Stimulated activated CD8-positive, alpha-beta memory T cell treated with anti-CD3 and anti-CD28 coated beads, Interleukin-12 subunit alpha, Interleukin-12 subunit beta, amount 100 ng/mL, for 4 hours (primary cell): ENCODE results near the gene CLTCL1.
"Not testable (repeated sequence)": the region's sequence is repeated elsewhere in the genome, so short reads cannot be mapped to it uniquely, and the experiment has no call there.

Experiments
- DNase-seq: peaks from one replicate; pipeline ENCODE4 v3.0.0-alpha.2; 2020; ENCODE audit warnings: low read depth

CLTCL1 gene

GRCh38 chr22:19290400-19291217, 910 bp downstream of the CLTCL1 start:
- no peak for DNase-seq

DNA sequence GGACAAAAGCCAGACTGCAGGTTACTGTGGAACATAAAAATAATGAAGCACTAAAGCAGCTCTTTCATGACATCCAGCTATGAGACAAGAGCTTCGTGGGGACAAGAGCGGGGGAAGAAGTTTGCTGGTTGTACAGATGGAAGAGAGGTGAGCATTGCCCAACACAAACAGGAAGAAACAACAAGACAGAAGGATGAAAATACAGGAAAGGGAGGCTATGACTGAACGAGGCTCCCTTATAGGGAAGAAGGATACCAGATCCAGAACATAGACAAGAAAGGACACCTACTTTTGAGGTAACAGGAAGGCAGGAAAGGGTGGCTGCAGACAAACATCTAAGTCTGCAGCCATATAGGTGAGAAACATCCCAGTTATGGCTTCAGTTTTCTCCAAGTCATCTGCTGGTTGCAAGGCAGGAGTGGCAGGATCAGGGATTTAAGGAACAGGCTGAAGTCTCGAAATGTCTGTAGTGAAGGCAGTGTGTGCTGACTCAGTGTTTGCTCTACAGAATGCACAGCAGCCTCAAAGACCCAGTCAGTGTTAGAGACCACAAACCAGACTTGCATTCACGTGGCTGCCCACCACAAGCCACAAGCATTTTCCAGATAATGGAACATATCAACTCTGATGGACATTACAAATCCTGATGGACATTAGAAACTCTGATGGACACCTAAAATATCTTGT, 1.9 kb downstream of the CLTCL1 start:
- no peak for DNase-seq

- no peak for DNase-seq
These were observed 3.6 kb downstream of the CLTCL1 start for GRCh38 chr22:19287889-19288288.

- DNase-seq = no peak
These were observed 4.3 kb downstream of the CLTCL1 start for GRCh38 chr22:19287076-19287707.

DNA sequence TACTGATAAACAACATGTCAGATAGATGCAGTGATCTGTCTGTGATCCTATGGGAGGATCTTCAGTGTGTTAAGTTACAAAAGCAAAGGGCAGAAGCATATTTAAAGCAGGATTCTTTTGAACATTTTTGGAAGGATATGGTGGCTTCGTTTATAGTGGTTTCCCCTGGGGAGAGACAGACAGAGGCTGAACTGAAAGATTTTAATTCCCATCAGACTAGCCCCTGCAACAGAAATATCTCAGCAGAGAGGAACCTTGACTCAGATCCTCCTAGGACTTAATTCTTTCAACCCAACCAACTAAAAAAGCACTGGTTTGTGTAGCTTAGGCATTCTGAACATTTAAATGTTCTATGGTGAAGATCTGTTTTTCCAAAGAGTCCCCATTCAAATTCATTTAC, 5.7 kb downstream of the CLTCL1 start:
- no peak for DNase-seq

DNA sequence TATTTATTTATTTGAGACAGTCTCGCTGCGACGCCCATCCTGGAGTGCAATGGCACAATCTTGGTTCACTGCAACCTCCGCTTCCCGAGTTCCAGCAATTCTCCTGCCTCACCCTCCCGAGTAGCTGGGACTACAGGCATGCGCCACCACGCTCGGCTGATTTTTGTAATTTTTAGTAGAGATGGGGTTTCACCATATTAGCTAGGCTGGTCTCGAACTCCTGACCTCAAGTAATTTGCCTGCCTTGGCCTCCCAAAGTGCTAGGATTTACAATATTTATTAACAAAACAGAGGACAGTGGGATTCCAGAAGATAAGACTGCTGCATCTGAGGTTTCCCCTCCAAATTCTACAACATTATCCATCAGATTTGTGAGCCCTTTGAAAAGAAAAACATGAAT, 12.4 kb downstream of the CLTCL1 start:
- DNase-seq = not testable (repeated sequence)

DNA sequence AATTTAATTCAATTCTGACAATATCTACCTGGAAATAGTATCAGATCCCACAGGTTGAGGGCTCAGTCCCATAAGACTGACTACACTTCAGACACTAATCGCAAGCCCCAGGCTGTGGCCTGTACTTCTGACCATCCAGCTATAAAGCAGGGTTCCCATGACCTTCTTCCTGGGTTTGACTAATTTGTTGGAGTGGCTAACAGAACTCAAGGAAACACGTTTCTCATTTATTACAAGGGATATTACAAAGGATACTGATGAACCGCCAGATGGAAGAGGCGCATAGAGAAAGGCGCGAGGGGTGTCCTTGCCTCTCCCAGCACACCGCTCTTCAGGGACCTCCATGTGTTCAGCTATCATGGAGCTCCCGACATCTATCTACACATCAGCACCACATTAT, 13.7 kb downstream of the CLTCL1 start:
- no peak for DNase-seq

DNA sequence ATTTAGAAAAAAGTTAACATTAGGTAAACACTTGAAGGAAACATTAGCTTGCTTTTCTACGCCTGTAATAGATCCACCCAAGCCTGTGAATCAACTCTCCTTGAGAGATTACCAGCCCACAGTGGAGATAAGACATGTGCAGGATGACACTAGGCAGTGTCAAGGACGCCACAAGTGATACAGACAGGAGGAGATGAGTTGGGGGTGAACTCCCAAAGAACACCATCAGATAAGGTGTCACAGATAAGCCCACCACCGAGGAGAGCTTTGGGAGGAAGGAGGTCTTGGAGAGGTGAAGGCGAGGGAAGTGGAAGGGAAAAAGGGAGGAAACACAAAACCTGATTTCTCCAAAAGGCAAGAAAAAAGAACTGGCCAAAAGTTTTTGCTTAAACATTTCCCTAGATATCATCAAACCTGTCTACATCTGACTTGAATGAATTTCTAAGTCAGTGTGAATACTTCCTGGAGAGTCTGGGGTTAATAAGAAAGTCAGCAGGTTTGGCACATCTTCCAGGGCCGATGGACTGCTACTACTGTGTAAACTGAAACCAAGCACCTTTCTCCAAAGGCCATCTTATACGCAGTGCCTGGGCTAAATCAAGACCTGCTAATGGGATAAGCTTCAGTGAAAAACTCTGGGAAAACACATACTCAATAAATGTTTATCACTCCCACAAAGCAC, 15.5 kb downstream of the CLTCL1 start:
- DNase-seq = no peak

- DNase-seq = no peak
These were observed 16.0 kb downstream of the CLTCL1 start for GRCh38 chr22:19275513-19275912.

- DNase-seq = no peak
These were observed 16.4 kb downstream of the CLTCL1 start for GRCh38 chr22:19275104-19275503.

- no peak for DNase-seq
These were observed 19.5 kb downstream of the CLTCL1 start for GRCh38 chr22:19271856-19272535.

GRCh38 chr22:19271273-19271855, 20.2 kb downstream of the CLTCL1 start:
- no peak for DNase-seq

GRCh38 chr22:19270873-19271272, 20.6 kb downstream of the CLTCL1 start:
- no peak for DNase-seq

- DNase-seq = no peak
These were observed 24.9 kb downstream of the CLTCL1 start for GRCh38 chr22:19266547-19267086.

DNA sequence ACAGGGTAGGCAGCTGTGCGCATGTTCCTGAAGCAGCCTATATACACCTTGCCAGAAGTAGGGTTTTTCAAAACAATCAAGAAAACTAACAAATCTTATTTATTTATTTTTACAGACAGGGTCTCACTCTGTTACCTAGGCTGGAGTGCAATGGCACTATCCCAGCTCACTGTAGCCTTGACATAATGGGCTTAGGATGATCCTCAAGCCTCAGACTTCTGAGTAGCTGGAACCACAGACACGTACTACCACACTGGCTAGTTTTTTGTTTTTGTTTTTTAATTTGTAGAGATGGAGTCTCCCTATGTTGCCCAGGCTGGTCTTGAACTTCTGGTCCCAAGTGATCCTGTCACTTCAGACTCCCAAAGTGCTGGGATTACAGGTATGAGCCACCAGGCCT, 25.7 kb downstream of the CLTCL1 start:
- DNase-seq = no peak

DNA sequence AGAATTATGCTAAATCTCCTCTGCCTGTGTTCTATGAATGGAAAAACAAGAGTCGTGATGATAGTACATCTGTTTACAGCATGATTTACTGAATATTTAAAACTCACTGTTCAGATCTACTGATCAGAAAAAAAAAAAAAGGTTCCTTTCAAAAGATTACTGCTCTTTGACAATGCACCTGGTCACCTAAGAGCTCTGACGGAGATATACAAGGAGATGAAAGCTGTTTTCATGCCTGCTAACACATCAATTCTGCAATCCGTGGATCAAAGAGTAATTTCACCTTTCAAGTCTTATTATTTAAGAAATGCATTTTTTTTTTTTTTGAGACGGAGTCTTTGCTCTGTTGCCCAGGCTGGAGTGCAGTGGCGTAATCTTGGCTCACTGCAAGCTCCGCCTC, 30.7 kb downstream of the CLTCL1 start:
- no peak for DNase-seq

- DNase-seq = no peak
These were observed 31.3 kb downstream of the CLTCL1 start for GRCh38 chr22:19260194-19260593.

DNA sequence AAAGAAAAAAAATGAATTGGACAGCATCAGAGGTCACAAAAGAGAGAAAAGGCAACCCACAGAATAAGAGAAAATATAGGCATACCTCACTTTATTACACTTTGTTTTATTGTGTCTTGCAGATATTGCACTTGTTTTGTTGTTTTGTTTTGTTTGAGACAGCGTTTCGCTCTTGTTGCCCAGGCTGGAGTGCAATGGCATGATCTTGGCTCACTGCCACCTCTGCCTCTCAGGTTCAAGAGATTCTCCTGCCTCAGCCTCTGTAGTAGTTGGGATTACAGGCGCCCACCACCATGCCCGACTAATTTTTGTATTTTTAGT, 32.6 kb downstream of the CLTCL1 start:
- not testable (repeated sequence) for DNase-seq

DNA sequence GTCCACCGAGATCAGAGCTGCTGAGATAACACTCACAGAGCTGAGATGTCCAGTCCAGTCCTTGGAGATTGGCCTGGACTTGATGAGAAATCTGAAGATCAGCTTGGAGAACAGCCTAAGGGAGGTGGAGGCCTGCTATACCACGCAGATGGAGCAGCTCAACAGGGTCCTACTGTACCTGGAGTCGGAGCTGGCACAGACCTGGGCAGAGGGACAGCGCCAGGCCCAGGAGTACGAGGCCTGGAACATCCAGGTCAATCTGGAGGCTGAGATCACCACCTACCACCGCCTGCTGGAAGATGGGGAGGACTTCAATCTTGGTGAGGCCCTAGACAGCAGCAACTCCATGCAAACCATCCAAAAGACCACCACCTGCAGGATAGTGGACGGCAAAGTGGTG, 33.1 kb downstream of the CLTCL1 start:
- no peak for DNase-seq

GRCh38 chr22:19256362-19256761, 35.2 kb downstream of the CLTCL1 start:
- not testable (repeated sequence) for DNase-seq

DNA sequence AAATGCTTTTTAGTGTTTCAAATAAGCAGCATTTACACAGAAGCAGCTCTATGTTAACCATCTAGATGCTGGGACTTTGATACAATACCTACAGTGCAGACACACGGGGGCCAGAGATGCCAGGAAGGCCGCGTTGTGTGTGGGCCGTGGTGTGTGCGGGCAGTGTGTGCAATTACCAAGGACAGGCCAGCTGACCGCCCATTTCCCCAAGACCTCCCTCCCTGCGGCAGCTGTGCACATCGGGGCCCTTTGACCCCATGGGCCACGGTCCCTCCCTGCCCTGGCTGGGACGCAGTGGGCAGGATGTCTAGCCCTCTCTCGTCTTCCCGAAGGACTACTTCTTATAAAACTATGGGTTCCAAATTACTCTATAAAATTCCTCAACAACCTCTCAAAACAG, 38.4 kb downstream of the CLTCL1 start:
- no peak for DNase-seq
